GM10847 (cell line): ENCODE results near the gene ZDHHC21.

Source experiments
- POLR2A ChIP-seq: IDR thresholded peaks from 2 replicates; pipeline ENCODE4 v1.6.1; 2011; ENCODE audit not compliant: insufficient read length; ENCODE audit errors: extremely low read depth

Gene ZDHHC21

GRCh38 chr9:14702200-14702720, 9.0 kb upstream of the ZDHHC21 start:
- TF ChIP-seq POLR2A: no peak

GRCh38 chr9:14692470-14693250, 572 bp downstream of the ZDHHC21 start:
- TF ChIP-seq POLR2A: no peak

- TF ChIP-seq POLR2A: no peak
Observed at GRCh38 chr9:14690948-14691730, 2.1 kb downstream of the ZDHHC21 start.

GRCh38 chr9:14687042-14687719, 6.1 kb downstream of the ZDHHC21 start:
- no peak for TF ChIP-seq POLR2A

- no peak for TF ChIP-seq POLR2A
Observed at GRCh38 chr9:14686168-14686567, 7.1 kb downstream of the ZDHHC21 start.

GRCh38 chr9:14678776-14679175, 14.5 kb downstream of the ZDHHC21 start:
- TF ChIP-seq POLR2A: no peak

GRCh38 chr9:14677872-14678271, 15.4 kb downstream of the ZDHHC21 start:
- no peak for TF ChIP-seq POLR2A

- no peak for TF ChIP-seq POLR2A
Observed at GRCh38 chr9:14677396-14677795, 15.8 kb downstream of the ZDHHC21 start.

GRCh38 chr9:14674630-14675029, 18.6 kb downstream of the ZDHHC21 start:
- TF ChIP-seq POLR2A: no peak

GRCh38 chr9:14671377-14671776, 21.9 kb downstream of the ZDHHC21 start:
- no peak for TF ChIP-seq POLR2A

- TF ChIP-seq POLR2A: no peak
Observed at GRCh38 chr9:14670718-14671117, 22.5 kb downstream of the ZDHHC21 start.

- TF ChIP-seq POLR2A: no peak
Observed at GRCh38 chr9:14662060-14662453, 31.2 kb downstream of the ZDHHC21 start.

- no peak for TF ChIP-seq POLR2A
Observed at GRCh38 chr9:14661421-14662059, 31.7 kb downstream of the ZDHHC21 start.

GRCh38 chr9:14660721-14661120, 32.5 kb downstream of the ZDHHC21 start:
- no peak for TF ChIP-seq POLR2A

GRCh38 chr9:14654932-14655331, 38.3 kb downstream of the ZDHHC21 start:
- TF ChIP-seq POLR2A: no peak

- no peak for TF ChIP-seq POLR2A
Observed at GRCh38 chr9:14653511-14653910, 39.7 kb downstream of the ZDHHC21 start.
